ENCODE results near the gene CAMTA1.

CAMTA1 gene

DNA sequence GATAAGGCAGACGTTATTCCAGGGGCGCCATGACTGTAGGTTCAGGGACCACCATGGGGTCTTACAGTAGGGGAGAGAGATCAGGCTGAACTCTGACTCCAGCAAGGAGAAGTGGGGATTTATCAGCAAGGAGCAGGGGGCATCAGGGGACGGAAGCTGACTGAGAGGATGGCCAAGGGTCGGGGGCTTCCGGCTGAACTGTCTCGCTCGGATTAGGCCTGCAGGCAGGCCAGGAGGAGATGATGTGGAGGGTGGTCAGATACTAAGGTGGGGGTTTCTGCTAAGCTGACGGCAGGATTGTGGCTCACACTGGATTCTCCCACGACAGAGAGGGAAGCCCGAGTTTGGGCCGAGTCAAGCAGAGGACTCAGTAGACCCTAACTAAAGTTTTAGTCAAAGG lies 798.9 kb downstream of the CAMTA1 start:
- Histone ChIP-seq H3K27ac (ENCODE audit: low read depth, low read length) (no peak overlapping the region), H3K27me3 (ENCODE audit: control insufficient read depth in 5 of 5, insufficient read depth in 4 of 5, low read length in 5 of 5) (peaks cover 7 to 20% (median 15%) of the 10 kb centered on the region in 5 donors), H3K36me3 (ENCODE audit: control insufficient read depth in 5 of 5, insufficient read depth in 5 of 5, low read length in 5 of 5) (no peaks in the 10 kb centered on the region), H3K4me3 (ENCODE audit: low read depth in 1 of 5, low read length in 5 of 5) (no peak overlapping the region), H3K9me3 (ENCODE audit: control insufficient read depth in 5 of 5, low read length in 5 of 5) (peaks cover 0 to 3% (median 0%) of the 10 kb centered on the region in 5 donors), H3K9ac (ENCODE audit: low read length in 5 of 5) (no peak overlapping the region), H3K4me1 (ENCODE audit: control insufficient read depth in 5 of 5, insufficient read depth in 5 of 5, low read length in 5 of 5) (peaks cover 3 to 11% (median 8%) of the 10 kb centered on the region in 5 donors)

DNA sequence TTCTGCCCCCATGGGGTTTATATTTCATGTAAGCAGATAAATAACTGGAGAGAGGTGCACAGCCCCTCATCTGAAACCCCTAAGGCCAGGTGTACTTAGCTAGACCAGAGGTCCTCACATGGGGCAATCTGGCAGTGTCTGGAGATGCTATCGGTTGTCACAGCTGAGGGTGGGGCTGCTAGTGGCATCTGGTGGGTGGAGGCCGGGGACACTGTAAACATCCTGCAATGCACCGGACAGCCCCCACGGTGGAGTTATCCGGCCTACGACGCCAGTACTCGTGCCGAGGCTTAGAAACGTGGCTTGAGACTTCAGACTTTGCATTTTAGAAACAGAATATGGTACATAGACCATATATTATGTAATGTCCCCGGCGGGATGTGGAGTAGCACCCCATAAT lies 799.4 kb downstream of the CAMTA1 start:
- H3K27ac ChIP-seq (ENCODE audit: low read depth, low read length) = no peak overlapping the region
- peaks cover 0 to 3% (median 0%) of the 10 kb centered on the region in 5 donors for H3K9me3 ChIP-seq (ENCODE audit: control insufficient read depth in 5 of 5, low read length in 5 of 5)
- peaks cover 6 to 22% (median 14%) of the 10 kb centered on the region in 5 donors for H3K27me3 ChIP-seq (ENCODE audit: control insufficient read depth in 5 of 5, insufficient read depth in 4 of 5, low read length in 5 of 5)

DNA sequence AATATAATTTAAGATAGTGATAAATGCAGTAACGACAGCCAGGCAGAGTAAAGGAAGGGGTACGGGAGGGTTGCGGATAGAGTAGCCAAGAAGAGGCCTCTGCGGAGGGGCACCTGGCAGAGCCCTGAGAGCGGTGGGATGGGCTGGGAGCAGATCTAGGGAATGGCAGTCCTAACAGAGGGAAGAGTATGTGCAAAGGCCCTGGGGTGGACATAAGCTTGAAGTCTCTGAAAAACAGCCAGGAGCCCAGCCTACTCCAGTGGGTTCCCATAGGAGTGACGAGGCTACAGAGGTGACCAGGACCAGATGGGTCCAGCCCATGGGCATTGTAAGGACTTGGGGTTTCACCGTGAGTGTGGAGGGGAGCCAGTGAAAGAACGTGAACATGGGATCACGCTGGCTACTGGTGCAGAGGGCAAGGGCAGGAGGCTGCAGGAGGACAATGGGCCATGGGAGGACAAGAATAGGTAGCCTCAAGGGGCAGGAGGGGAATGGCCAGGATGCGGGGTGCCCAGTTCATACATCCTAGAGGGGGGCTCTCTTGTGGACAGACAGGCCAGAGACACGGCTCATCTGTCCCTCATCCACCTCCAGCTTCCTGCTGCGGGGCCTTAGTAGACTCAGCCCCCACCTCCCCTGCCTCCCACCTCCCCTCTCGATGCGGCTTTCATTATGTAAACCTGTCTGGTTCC lies 800.1 kb downstream of the CAMTA1 start:
- no peaks in the 10 kb centered on the region for H3K36me3 ChIP-seq (ENCODE audit: control insufficient read depth in 5 of 5, insufficient read depth in 5 of 5, low read length in 5 of 5)
- peaks cover 3 to 11% (median 8%) of the 10 kb centered on the region in 5 donors for H3K4me1 ChIP-seq (ENCODE audit: control insufficient read depth in 5 of 5, insufficient read depth in 5 of 5, low read length in 5 of 5)
- H3K27ac ChIP-seq (ENCODE audit: low read depth, low read length) = no peak overlapping the region
- H3K27me3 ChIP-seq (ENCODE audit: control insufficient read depth in 5 of 5, insufficient read depth in 4 of 5, low read length in 5 of 5) = peaks cover 3 to 21% (median 9%) of the 10 kb centered on the region in 5 donors
- peaks cover 0 to 3% (median 0%) of the 10 kb centered on the region in 5 donors for H3K9me3 ChIP-seq (ENCODE audit: control insufficient read depth in 5 of 5, low read length in 5 of 5)
- no peak overlapping the region for H3K9ac ChIP-seq (ENCODE audit: low read length in 5 of 5)
- no peak overlapping the region for H3K4me3 ChIP-seq (ENCODE audit: low read depth in 1 of 5, low read length in 5 of 5)

More for the DNA sequence above, 799.4 kb downstream of the CAMTA1 start:
- H3K4me1 ChIP-seq (ENCODE audit: control insufficient read depth in 5 of 5, insufficient read depth in 5 of 5, low read length in 5 of 5) = peaks cover 3 to 11% (median 8%) of the 10 kb centered on the region in 5 donors
- H3K4me3 ChIP-seq (ENCODE audit: low read depth in 1 of 5, low read length in 5 of 5) = no peak overlapping the region
- H3K36me3 ChIP-seq (ENCODE audit: control insufficient read depth in 5 of 5, insufficient read depth in 5 of 5, low read length in 5 of 5) = no peaks in the 10 kb centered on the region
- H3K9ac ChIP-seq (ENCODE audit: low read length in 5 of 5) = no peak overlapping the region

DNA sequence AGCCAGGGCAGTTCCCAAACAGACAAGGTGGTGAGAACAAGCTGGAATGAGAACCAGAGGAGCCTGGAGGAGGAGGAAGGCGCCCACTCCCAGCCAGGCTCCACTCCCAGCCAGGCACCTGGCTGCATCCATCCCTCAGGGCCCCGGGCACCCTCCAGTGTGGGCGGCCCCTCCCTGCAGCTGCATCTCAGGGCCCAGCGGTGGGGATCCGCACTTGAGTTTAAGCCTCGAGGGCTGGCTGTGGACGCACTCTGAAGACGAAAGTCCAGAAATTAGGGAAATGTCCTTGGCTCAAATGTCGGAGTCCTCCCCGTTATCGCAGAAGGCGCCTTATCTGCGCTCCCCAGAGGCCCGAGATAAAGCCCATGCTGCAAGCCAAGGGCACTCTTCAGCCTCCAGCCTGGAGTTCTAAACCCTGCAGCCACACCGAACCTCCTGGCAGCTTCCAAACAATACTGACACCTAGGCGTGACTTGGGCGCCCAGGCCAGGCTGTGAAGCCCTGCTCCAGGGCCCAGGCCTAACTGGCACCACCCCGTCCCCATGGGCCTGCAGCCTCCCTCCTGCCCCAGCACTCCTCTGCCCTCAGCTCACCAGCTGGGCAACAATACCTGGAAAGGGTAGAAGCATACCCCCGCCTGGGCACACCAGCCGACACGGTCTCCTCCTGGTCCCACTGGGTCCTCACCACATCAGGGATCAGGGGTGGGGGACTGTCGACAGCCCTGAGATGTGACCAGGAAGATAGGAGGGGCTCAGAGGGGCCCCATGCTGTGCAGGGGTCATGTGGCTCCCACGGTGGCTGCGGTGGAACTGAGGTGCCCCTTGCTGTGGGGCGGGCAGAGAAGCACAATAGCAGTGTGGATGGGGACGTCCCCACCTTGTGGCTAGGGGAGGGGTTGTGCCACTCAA lies 801.0 kb downstream of the CAMTA1 start:
- Histone ChIP-seq H3K4me3 (ENCODE audit: low read depth in 1 of 5, low read length in 5 of 5) (no peak overlapping the region), H3K36me3 (ENCODE audit: control insufficient read depth in 5 of 5, insufficient read depth in 5 of 5, low read length in 5 of 5) (no peaks in the 10 kb centered on the region), H3K9ac (ENCODE audit: low read length in 5 of 5) (no peak overlapping the region), H3K27ac (ENCODE audit: low read depth, low read length) (no peak overlapping the region), H3K4me1 (ENCODE audit: control insufficient read depth in 5 of 5, insufficient read depth in 5 of 5, low read length in 5 of 5) (peaks cover 1 to 9% (median 4%) of the 10 kb centered on the region in 5 donors), H3K27me3 (ENCODE audit: control insufficient read depth in 5 of 5, insufficient read depth in 4 of 5, low read length in 5 of 5) (peaks cover 3 to 17% (median 6%) of the 10 kb centered on the region in 5 donors), H3K9me3 (ENCODE audit: control insufficient read depth in 5 of 5, low read length in 5 of 5) (peaks cover 0 to 3% (median 0%) of the 10 kb centered on the region in 5 donors)

DNA sequence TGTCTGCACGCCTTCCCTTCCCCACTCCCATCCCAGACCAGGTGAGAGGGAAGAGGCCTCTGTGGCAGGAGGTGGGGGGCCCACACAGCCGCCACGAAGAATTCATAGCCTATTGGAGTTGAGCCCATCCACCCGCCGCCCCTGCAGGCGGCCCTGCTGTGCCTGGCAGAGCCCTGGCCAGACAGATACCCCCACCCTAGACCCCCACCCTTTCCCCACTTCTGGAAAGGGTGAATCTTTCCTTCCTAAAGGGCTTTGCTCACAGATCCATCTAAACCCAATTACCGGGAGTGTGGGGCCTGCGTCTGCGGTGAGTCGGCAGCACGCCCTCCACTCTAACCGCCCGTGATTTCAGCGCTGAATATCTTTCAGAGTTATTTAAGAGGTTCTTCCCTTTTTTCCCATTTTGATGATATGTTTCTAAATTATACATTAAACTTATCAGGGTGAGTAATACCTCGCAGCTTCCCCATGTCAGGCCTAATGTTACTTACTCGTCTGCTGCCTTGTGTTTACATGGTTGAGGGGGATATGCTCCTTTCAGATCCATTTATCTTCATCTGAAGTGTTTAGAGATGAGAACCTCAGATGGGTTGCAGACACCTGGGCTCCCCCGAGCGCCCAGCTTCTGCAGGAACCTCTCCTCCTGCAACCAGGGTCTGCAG lies 802.0 kb downstream of the CAMTA1 start:
- Histone ChIP-seq H3K27ac (ENCODE audit: low read depth, low read length) (no peak overlapping the region), H3K36me3 (ENCODE audit: control insufficient read depth in 5 of 5, insufficient read depth in 5 of 5, low read length in 5 of 5) (no peaks in the 10 kb centered on the region), H3K9me3 (ENCODE audit: control insufficient read depth in 5 of 5, low read length in 5 of 5) (peaks cover 0 to 3% (median 0%) of the 10 kb centered on the region in 5 donors), H3K4me1 (ENCODE audit: control insufficient read depth in 5 of 5, insufficient read depth in 5 of 5, low read length in 5 of 5) (no peaks in the 10 kb centered on the region), H3K27me3 (ENCODE audit: control insufficient read depth in 5 of 5, insufficient read depth in 4 of 5, low read length in 5 of 5) (peaks cover 0 to 17% (median 4%) of the 10 kb centered on the region in 5 donors), H3K4me3 (ENCODE audit: low read depth in 1 of 5, low read length in 5 of 5) (no peak overlapping the region), H3K9ac (ENCODE audit: low read length in 5 of 5) (no peak overlapping the region)

DNA sequence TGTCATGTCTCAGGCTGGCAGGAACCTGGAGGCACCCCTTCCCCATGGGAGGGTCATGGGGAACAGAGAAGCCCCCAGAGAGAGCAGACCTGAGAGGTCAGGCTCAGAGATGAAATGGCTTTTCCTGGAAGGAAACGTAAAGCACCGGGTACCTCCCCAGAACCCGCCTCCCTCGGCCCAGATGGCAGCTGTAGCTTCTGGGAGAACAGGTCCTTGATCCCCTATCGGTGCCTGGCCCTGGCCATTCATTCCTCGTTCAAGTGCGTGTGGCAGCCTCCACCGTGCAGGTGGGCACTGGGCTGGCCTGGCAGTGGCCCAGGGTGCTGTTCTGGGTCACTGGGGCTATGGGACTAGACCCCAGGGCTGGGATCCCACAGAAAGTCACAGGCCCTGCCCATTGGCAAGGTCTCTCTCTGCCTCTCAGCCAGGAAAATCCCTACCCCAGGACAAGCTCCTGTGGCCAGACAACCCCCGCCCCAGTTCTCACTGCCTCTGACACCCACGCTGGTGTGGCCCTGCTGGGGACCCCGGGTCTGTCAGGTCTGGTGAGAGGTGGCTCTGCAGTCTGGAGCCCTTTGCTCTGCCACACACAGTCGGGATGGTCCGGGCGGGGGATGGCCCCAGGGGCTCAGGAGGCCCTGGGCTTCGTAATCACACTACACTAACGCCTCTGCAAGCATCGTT lies 802.7 kb downstream of the CAMTA1 start:
- H3K9me3 ChIP-seq (ENCODE audit: control insufficient read depth in 5 of 5, low read length in 5 of 5) = no peaks in the 10 kb centered on the region
- peaks cover 0 to 18% (median 3%) of the 10 kb centered on the region in 5 donors for H3K27me3 ChIP-seq (ENCODE audit: control insufficient read depth in 5 of 5, insufficient read depth in 4 of 5, low read length in 5 of 5)
- no peaks in the 10 kb centered on the region for H3K4me1 ChIP-seq (ENCODE audit: control insufficient read depth in 5 of 5, insufficient read depth in 5 of 5, low read length in 5 of 5)
- no peak overlapping the region for H3K9ac ChIP-seq (ENCODE audit: low read length in 5 of 5)
- no peak overlapping the region for H3K4me3 ChIP-seq (ENCODE audit: low read depth in 1 of 5, low read length in 5 of 5)
- H3K36me3 ChIP-seq (ENCODE audit: control insufficient read depth in 5 of 5, insufficient read depth in 5 of 5, low read length in 5 of 5) = no peaks in the 10 kb centered on the region
- H3K27ac ChIP-seq (ENCODE audit: low read depth, low read length) = no peak overlapping the region

DNA sequence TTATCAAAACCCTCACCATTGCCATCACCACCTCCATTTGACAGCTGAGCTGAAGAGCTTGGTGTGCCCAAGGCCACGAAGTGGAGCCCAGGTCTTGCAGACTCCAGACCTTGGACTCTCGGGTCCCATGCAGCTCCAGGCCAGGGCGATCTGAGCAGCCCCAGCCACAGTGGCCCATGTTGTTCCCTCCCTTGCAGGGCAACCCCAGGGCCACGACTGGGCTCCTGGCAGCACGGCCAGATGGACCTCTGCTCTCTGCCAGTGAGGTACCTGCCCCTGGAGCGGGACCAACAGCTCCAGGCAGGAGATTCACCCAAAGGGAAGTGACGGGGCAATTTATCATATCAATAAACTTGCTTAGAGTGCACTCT lies 803.2 kb downstream of the CAMTA1 start:
- Histone ChIP-seq H3K27me3 (ENCODE audit: control insufficient read depth in 5 of 5, insufficient read depth in 4 of 5, low read length in 5 of 5) (peaks cover 0 to 17% (median 3%) of the 10 kb centered on the region in 5 donors), H3K27ac (ENCODE audit: low read depth, low read length) (no peak overlapping the region), H3K4me3 (ENCODE audit: low read depth in 1 of 5, low read length in 5 of 5) (no peak overlapping the region), H3K9me3 (ENCODE audit: control insufficient read depth in 5 of 5, low read length in 5 of 5) (no peaks in the 10 kb centered on the region), H3K9ac (ENCODE audit: low read length in 5 of 5) (no peak overlapping the region), H3K36me3 (ENCODE audit: control insufficient read depth in 5 of 5, insufficient read depth in 5 of 5, low read length in 5 of 5) (no peaks in the 10 kb centered on the region), H3K4me1 (ENCODE audit: control insufficient read depth in 5 of 5, insufficient read depth in 5 of 5, low read length in 5 of 5) (no peaks in the 10 kb centered on the region)

DNA sequence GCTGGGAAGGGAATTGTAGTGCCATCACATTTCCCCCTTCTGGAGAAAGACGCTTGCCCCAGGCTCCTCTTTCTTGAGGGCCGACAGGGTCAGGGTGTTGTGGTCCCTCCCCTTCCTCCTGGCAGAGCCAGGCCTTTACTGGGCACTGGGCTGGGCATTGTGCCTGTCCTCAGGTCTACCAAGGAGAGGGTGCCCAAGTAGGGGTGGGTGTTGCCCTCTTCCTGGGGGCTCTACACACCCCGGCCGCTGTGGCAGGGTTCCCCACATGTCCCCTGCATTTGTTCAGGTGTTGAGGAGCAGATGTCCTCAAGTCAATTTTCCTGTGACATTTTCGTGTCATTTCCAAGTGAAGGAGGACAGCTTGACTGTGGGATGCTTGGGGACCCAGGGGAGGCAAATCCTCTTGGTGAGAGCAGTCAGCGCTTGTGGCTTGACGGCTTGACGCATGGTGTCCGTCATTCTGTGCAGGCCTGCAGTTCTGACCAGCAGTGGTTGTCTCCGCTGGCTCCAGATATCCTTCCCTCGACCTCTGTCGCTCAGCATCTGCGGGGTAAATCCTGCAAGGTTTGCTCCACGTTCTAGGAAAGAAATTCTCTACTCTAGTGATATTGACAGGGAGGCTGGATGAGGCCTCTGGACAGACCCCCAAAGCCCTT lies 804.0 kb downstream of the CAMTA1 start:
- H3K4me1 ChIP-seq (ENCODE audit: control insufficient read depth in 5 of 5, insufficient read depth in 5 of 5, low read length in 5 of 5) = no peaks in the 10 kb centered on the region
- no peaks in the 10 kb centered on the region for H3K36me3 ChIP-seq (ENCODE audit: control insufficient read depth in 5 of 5, insufficient read depth in 5 of 5, low read length in 5 of 5)
- H3K27me3 ChIP-seq (ENCODE audit: control insufficient read depth in 5 of 5, insufficient read depth in 4 of 5, low read length in 5 of 5) = peaks cover 0 to 17% (median 3%) of the 10 kb centered on the region in 5 donors
- no peaks in the 10 kb centered on the region for H3K9me3 ChIP-seq (ENCODE audit: control insufficient read depth in 5 of 5, low read length in 5 of 5)
- H3K4me3 ChIP-seq (ENCODE audit: low read depth in 1 of 5, low read length in 5 of 5) = no peak overlapping the region
- no peak overlapping the region for H3K9ac ChIP-seq (ENCODE audit: low read length in 5 of 5)
- no peak overlapping the region for H3K27ac ChIP-seq (ENCODE audit: low read depth, low read length)

DNA sequence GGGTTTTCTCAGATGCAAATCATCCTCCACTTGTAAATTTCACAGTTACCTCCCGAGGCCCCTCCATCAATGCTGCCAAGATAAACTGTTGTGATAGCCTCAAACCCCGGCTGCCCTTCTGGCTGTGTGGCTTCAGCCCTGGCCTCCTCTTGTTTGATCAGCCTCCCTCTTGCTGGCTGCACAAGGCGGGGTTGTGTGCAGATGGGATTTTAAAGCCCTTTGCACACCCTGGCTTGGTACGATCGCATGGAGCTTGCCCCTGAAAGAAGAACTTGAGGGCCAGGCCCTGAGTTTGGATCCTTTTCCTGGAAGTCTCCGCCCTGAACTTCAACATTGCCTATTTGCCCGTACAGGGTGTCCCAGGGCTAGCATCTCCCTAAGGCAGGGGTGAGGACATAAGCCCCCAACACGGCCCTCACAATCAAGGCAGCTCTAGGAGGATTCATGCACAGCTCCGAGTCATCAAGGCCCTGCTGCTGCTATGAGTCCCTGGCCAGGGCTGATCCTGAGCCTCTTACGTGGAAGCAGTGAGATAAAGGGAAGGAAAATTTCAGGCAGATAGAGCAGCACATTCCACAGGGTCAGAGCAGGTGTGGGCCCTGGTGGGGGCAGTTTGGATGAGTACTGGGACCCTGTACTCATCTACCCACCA lies 804.6 kb downstream of the CAMTA1 start:
- no peak overlapping the region for H3K4me3 ChIP-seq (ENCODE audit: low read depth in 1 of 5, low read length in 5 of 5)
- H3K27ac ChIP-seq (ENCODE audit: low read depth, low read length) = no peak overlapping the region
- H3K36me3 ChIP-seq (ENCODE audit: control insufficient read depth in 5 of 5, insufficient read depth in 5 of 5, low read length in 5 of 5) = no peaks in the 10 kb centered on the region
- no peaks in the 10 kb centered on the region for H3K9me3 ChIP-seq (ENCODE audit: control insufficient read depth in 5 of 5, low read length in 5 of 5)
- H3K9ac ChIP-seq (ENCODE audit: low read length in 5 of 5) = no peak overlapping the region
- no peaks in the 10 kb centered on the region for H3K4me1 ChIP-seq (ENCODE audit: control insufficient read depth in 5 of 5, insufficient read depth in 5 of 5, low read length in 5 of 5)
- peaks cover 0 to 17% (median 3%) of the 10 kb centered on the region in 5 donors for H3K27me3 ChIP-seq (ENCODE audit: control insufficient read depth in 5 of 5, insufficient read depth in 4 of 5, low read length in 5 of 5)

Data from subcutaneous abdominal adipose tissue (tissue), 5 donors.